ENCODE data around the gene ACSM4.
"Not testable (repeated sequence)": the region's sequence is repeated elsewhere in the genome, so short reads cannot be mapped to it uniquely, and the experiment has no call there.

Gene ACSM4, protein sequence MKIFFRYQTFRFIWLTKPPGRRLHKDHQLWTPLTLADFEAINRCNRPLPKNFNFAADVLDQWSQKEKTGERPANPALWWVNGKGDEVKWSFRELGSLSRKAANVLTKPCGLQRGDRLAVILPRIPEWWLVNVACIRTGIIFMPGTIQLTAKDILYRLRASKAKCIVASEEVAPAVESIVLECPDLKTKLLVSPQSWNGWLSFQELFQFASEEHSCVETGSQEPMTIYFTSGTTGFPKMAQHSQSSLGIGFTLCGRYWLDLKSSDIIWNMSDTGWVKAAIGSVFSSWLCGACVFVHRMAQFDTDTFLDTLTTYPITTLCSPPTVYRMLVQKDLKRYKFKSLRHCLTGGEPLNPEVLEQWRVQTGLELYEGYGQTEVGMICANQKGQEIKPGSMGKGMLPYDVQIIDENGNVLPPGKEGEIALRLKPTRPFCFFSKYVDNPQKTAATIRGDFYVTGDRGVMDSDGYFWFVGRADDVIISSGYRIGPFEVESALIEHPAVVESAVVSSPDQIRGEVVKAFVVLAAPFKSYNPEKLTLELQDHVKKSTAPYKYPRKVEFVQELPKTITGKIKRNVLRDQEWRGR

GRCh38 chr12:7303772-7304171 is at the start of gene ACSM4:
ACSM4 (plus strand) TSS chr12:7304072; CDS start chr12:7304332, 260 bp downstream.
- H3K27ac ChIP-seq (ENCODE audit: low read depth, low read length): no peak within 1 kb of the TSS
- H3K27me3 ChIP-seq (ENCODE audit: control insufficient read depth, insufficient read depth, low read length): no peaks in the 10 kb centered on the region
- no peak within 1 kb of the TSS for H3K9ac ChIP-seq (ENCODE audit: low read length)
- no peak within 1 kb of the TSS for H3K4me3 ChIP-seq (ENCODE audit: low read length)
- no peaks in the 10 kb centered on the region for H3K36me3 ChIP-seq (ENCODE audit: control insufficient read depth, insufficient read depth, low read length)
- H3K4me1 ChIP-seq (ENCODE audit: control insufficient read depth, insufficient read depth, low read length): no peaks in the 10 kb centered on the region

- Histone ChIP-seq H3K9ac (ENCODE audit: low read length) (no peak overlapping the region), H3K27me3 (ENCODE audit: control insufficient read depth, insufficient read depth, low read length) (no peaks in the 10 kb centered on the region), H3K27ac (ENCODE audit: low read depth, low read length) (no peak overlapping the region), H3K36me3 (ENCODE audit: control insufficient read depth, insufficient read depth, low read length) (no peaks in the 10 kb centered on the region), H3K4me1 (ENCODE audit: control insufficient read depth, insufficient read depth, low read length) (no peaks in the 10 kb centered on the region), H3K4me3 (ENCODE audit: low read length) (no peak overlapping the region)
These were observed 44.8 kb upstream of the ACSM4 start for GRCh38 chr12:7259060-7259459.

DNA sequence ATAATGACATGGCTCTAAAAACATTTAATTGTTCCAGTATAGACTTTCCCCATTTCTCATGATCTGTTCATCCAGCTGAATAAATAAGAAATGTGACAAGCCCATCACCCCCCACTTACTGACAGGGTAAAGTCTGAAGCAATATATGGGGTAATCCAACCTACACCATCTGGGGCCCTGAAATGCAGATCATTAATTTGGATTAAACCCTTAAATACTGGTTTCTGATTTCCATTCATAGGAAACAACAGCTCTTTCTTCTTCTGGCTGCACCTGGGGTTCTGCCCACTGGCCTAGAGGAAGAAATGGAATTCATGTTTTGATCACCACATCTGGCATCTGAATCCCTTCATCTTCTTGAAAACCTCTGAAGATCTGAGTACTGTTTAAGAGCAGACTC is 39.3 kb upstream of the ACSM4 start:
- H3K27ac ChIP-seq (ENCODE audit: low read depth, low read length): no peak overlapping the region
- no peak overlapping the region for H3K9ac ChIP-seq (ENCODE audit: low read length)
- H3K4me3 ChIP-seq (ENCODE audit: low read length): no peak overlapping the region
- no peaks in the 10 kb centered on the region for H3K4me1 ChIP-seq (ENCODE audit: control insufficient read depth, insufficient read depth, low read length)
- H3K27me3 ChIP-seq (ENCODE audit: control insufficient read depth, insufficient read depth, low read length): no peaks in the 10 kb centered on the region
- H3K36me3 ChIP-seq (ENCODE audit: control insufficient read depth, insufficient read depth, low read length): no peaks in the 10 kb centered on the region

DNA sequence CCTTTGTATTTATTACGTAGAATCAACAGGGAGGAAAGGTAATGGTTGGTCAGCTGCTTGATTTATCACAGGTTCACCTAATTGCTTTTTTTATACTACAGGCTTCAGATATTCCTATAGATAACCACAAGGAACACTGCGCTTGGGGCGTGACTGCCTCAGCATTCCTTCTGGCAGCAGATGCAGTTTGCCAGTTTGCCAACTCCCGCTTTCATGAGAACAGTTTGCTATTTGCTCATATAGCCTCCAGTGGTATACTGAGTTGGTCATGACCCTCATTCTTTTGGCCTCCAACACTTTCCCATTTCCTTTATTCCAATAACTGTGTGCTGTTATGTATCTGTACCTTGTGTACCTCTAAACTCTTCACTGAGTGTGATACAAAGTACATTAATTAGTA is 38.6 kb upstream of the ACSM4 start:
- Histone ChIP-seq H3K27me3 (ENCODE audit: control insufficient read depth, insufficient read depth, low read length) (no peaks in the 10 kb centered on the region), H3K4me1 (ENCODE audit: control insufficient read depth, insufficient read depth, low read length) (no peaks in the 10 kb centered on the region), H3K27ac (ENCODE audit: low read depth, low read length) (no peak overlapping the region), H3K36me3 (ENCODE audit: control insufficient read depth, insufficient read depth, low read length) (no peaks in the 10 kb centered on the region), H3K4me3 (ENCODE audit: low read length) (no peak overlapping the region), H3K9ac (ENCODE audit: low read length) (no peak overlapping the region)

- H3K4me3 ChIP-seq (ENCODE audit: low read length): no peak overlapping the region
- H3K27ac ChIP-seq (ENCODE audit: low read depth, low read length): no peak overlapping the region
- H3K36me3 ChIP-seq (ENCODE audit: control insufficient read depth, insufficient read depth, low read length): no peaks in the 10 kb centered on the region
- H3K9ac ChIP-seq (ENCODE audit: low read length): no peak overlapping the region
- H3K4me1 ChIP-seq (ENCODE audit: control insufficient read depth, insufficient read depth, low read length): no peaks in the 10 kb centered on the region
- no peaks in the 10 kb centered on the region for H3K27me3 ChIP-seq (ENCODE audit: control insufficient read depth, insufficient read depth, low read length)
These were observed 34.6 kb upstream of the ACSM4 start for GRCh38 chr12:7269273-7269672.

- Histone ChIP-seq H3K9ac (ENCODE audit: low read length) (no peak overlapping the region), H3K36me3 (ENCODE audit: control insufficient read depth, insufficient read depth, low read length) (no peaks in the 10 kb centered on the region), H3K27ac (ENCODE audit: low read depth, low read length) (no peak overlapping the region), H3K4me1 (ENCODE audit: control insufficient read depth, insufficient read depth, low read length) (no peaks in the 10 kb centered on the region), H3K27me3 (ENCODE audit: control insufficient read depth, insufficient read depth, low read length) (no peaks in the 10 kb centered on the region), H3K4me3 (ENCODE audit: low read length) (no peak overlapping the region)
These were observed 31.9 kb upstream of the ACSM4 start for GRCh38 chr12:7271893-7272514.

DNA sequence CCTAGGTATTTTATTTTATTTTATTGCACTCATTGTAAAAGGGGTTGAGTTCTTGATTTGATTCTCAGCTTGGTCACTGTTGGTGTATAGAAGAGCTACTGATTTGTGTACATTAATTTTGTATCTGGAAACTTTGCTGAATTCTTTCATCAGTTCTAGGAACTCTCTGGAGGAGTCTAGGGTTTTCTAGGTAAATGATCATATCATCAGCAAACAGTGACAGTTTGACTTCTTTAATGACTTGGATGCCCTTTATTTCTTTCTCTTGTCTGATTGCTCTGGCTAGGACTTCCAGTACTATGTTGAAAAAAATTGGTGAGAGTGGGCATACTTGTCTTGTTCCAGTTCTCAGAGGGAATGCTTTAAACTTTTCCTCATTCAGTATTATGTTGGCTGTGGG is 28.4 kb upstream of the ACSM4 start:
- not testable (repeated sequence) for H3K4me3 ChIP-seq (ENCODE audit: low read length); H3K36me3 ChIP-seq (ENCODE audit: control insufficient read depth, insufficient read depth, low read length); H3K9ac ChIP-seq (ENCODE audit: low read length); H3K27ac ChIP-seq (ENCODE audit: low read depth, low read length); H3K4me1 ChIP-seq (ENCODE audit: control insufficient read depth, insufficient read depth, low read length); H3K27me3 ChIP-seq (ENCODE audit: control insufficient read depth, insufficient read depth, low read length)

DNA sequence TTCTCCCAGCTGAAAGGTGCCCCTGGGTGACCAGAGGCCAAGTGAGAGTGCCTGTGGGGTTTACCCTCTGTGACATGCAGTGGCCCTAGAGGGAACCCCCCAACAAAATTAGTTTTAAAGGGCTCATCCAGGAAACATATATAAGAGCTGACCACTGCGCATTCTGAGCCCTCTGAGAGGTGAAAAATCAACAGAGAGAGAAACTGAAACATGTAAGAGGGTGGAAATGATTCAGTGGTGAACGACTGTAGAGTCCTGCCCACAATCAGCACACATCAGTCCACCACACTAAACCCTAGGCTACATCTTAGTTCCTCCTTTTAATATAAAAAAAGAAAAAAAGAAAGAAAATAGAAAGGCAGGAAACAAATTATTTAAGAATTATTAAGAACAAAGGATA is 21.0 kb upstream of the ACSM4 start:
- H3K9ac ChIP-seq (ENCODE audit: low read length): no peak overlapping the region
- no peaks in the 10 kb centered on the region for H3K36me3 ChIP-seq (ENCODE audit: control insufficient read depth, insufficient read depth, low read length)
- H3K27me3 ChIP-seq (ENCODE audit: control insufficient read depth, insufficient read depth, low read length): no peaks in the 10 kb centered on the region
- H3K4me1 ChIP-seq (ENCODE audit: control insufficient read depth, insufficient read depth, low read length): no peaks in the 10 kb centered on the region
- H3K27ac ChIP-seq (ENCODE audit: low read depth, low read length): no peak overlapping the region
- no peak overlapping the region for H3K4me3 ChIP-seq (ENCODE audit: low read length)

- Histone ChIP-seq H3K4me1 (ENCODE audit: control insufficient read depth, insufficient read depth, low read length) (no peaks in the 10 kb centered on the region), H3K27ac (ENCODE audit: low read depth, low read length) (no peak overlapping the region), H3K27me3 (ENCODE audit: control insufficient read depth, insufficient read depth, low read length) (no peaks in the 10 kb centered on the region), H3K36me3 (ENCODE audit: control insufficient read depth, insufficient read depth, low read length) (no peaks in the 10 kb centered on the region), H3K4me3 (ENCODE audit: low read length) (no peak overlapping the region), H3K9ac (ENCODE audit: low read length) (no peak overlapping the region)
These were observed 14.1 kb upstream of the ACSM4 start for GRCh38 chr12:7289743-7290142.

DNA sequence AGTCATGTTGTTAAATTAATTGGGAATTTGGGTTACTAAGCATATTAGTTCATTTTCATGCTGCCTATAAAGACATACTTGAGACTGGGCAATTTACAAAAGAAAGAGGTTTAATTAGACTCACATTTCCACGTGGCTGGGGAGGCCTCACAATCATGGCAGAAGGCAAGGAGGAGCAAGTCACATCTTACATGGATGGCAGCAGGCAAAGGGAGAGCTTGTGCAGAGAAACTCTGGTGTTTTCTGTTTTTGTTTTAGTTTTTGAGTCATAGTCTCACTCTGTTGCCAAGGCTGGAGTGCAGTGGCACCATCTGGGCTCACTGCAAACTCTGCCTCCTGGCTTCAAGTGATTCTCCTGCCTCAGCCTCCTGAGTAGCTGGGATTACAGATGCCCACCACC is 13.3 kb upstream of the ACSM4 start:
- not testable (repeated sequence) for H3K4me3 ChIP-seq (ENCODE audit: low read length); H3K36me3 ChIP-seq (ENCODE audit: control insufficient read depth, insufficient read depth, low read length); H3K4me1 ChIP-seq (ENCODE audit: control insufficient read depth, insufficient read depth, low read length); H3K9ac ChIP-seq (ENCODE audit: low read length); H3K27me3 ChIP-seq (ENCODE audit: control insufficient read depth, insufficient read depth, low read length); H3K27ac ChIP-seq (ENCODE audit: low read depth, low read length)

DNA sequence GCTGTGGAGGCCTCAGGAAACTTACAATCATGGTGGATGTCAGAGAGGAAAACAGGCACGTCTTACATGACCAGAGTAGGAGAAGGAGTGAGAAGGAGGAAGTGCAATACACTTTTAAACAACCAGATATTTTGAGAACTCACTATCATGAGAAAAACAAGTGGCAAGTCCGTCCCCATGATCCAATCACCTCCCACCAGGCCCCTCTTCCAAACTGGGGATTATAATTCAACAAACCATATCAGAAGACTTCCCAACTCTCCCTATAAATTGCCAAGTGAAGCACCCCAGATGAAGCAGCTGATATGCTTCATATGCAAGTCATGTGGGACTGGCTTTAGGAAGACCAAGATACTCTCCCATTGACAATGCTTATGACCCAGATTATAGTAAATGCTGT is 11.6 kb upstream of the ACSM4 start:
- H3K4me1 ChIP-seq (ENCODE audit: control insufficient read depth, insufficient read depth, low read length): no peaks in the 10 kb centered on the region
- H3K4me3 ChIP-seq (ENCODE audit: low read length): no peak overlapping the region
- H3K36me3 ChIP-seq (ENCODE audit: control insufficient read depth, insufficient read depth, low read length): no peaks in the 10 kb centered on the region
- H3K9ac ChIP-seq (ENCODE audit: low read length): no peak overlapping the region
- no peak overlapping the region for H3K27ac ChIP-seq (ENCODE audit: low read depth, low read length)
- H3K27me3 ChIP-seq (ENCODE audit: control insufficient read depth, insufficient read depth, low read length): no peaks in the 10 kb centered on the region

GRCh38 chr12:7293670-7294069 is 10.2 kb upstream of the ACSM4 start:
- Histone ChIP-seq H3K27ac (ENCODE audit: low read depth, low read length) (no peak overlapping the region), H3K4me3 (ENCODE audit: low read length) (no peak overlapping the region), H3K4me1 (ENCODE audit: control insufficient read depth, insufficient read depth, low read length) (no peaks in the 10 kb centered on the region), H3K27me3 (ENCODE audit: control insufficient read depth, insufficient read depth, low read length) (no peaks in the 10 kb centered on the region), H3K36me3 (ENCODE audit: control insufficient read depth, insufficient read depth, low read length) (no peaks in the 10 kb centered on the region), H3K9ac (ENCODE audit: low read length) (no peak overlapping the region)

DNA sequence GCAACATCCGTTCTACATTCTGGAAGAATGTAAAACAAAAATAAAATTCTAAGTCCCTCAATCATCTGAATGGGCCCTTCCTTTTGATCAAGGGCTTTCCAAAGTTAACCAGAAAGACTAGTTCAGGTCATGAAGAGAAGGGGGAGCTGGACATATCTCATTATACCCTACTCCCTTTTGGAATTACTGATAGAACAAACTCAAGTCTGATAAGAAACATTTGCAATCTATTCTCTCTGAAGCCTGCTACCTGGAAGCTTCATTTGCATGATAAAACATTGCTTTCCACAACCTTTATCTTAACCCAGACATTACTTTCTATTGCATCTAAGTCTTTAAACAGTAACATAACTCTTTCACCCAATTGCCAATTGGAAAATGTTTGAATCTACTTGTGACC is 8.3 kb upstream of the ACSM4 start:
- no peaks in the 10 kb centered on the region for H3K27me3 ChIP-seq (ENCODE audit: control insufficient read depth, insufficient read depth, low read length)
- H3K36me3 ChIP-seq (ENCODE audit: control insufficient read depth, insufficient read depth, low read length): no peaks in the 10 kb centered on the region
- H3K9ac ChIP-seq (ENCODE audit: low read length): no peak overlapping the region
- no peak overlapping the region for H3K4me3 ChIP-seq (ENCODE audit: low read length)
- no peaks in the 10 kb centered on the region for H3K4me1 ChIP-seq (ENCODE audit: control insufficient read depth, insufficient read depth, low read length)
- H3K27ac ChIP-seq (ENCODE audit: low read depth, low read length): no peak overlapping the region

Measured in rectal smooth muscle tissue (tissue), 1 donor.